Amygdala (tissue), 56 donors: ENCODE measurements around the gene PPRC1.

Source experiments
- DNase-seq, 56 donors: peaks; one replicate each; lab custom pipeline; 2025; lab: John Stamatoyannopoulos, UW

Gene PPRC1

GRCh38 chr10:102118867-102119266 lies 14.0 kb upstream of the PPRC1 start:
- DNase-seq, result peak in 29 of 56 donors; percentile 8 to 51 (median 25)

- DNase-seq, result peak in 39 of 56 donors; percentile 12 to 56 (median 36)
Measured at GRCh38 chr10:102119417-102120141, 13.3 kb upstream of the PPRC1 start.

- DNase-seq, result peak; percentile 39 to 90 (median 78)
Measured at GRCh38 chr10:102120142-102120990, 12.5 kb upstream of the PPRC1 start, which contains the start of gene LDB1. TSS of gene LDB1 (minus strand) at chr10:102120368. CDS start at chr10:102120110, 258 bp downstream.

GRCh38 chr10:102120991-102121738 lies 11.7 kb upstream of the PPRC1 start:
- DNase-seq, result peak in 45 of 56 donors; percentile 17 to 71 (median 45)

GRCh38 chr10:102121739-102122372 lies 11.0 kb upstream of the PPRC1 start:
- DNase-seq, result peak in 3 of 56 donors; percentile 5 to 49 (median 35)

- no peak for DNase-seq
Measured at GRCh38 chr10:102122450-102122849, 10.4 kb upstream of the PPRC1 start.

- no peak for DNase-seq
Measured at GRCh38 chr10:102123223-102123622, 9.6 kb upstream of the PPRC1 start.

GRCh38 chr10:102131286-102132170 lies 1.3 kb upstream of the PPRC1 start:
- DNase-seq, result no peak

GRCh38 chr10:102132193-102132562 lies 662 bp upstream of the PPRC1 start:
- DNase-seq, result no peak

GRCh38 chr10:102133373-102134195 lies 744 bp downstream of the PPRC1 start:
- DNase-seq, result peak in 51 of 56 donors; percentile 20 to 84 (median 67)

GRCh38 chr10:102134416-102134815 lies 1.6 kb downstream of the PPRC1 start:
- DNase-seq, result no peak

GRCh38 chr10:102135956-102136526 lies 3.2 kb downstream of the PPRC1 start:
- no peak for DNase-seq

- DNase-seq, result no peak
Measured at GRCh38 chr10:102139281-102140110, 6.7 kb downstream of the PPRC1 start.

GRCh38 chr10:102140218-102140617 lies 7.4 kb downstream of the PPRC1 start:
- no peak for DNase-seq

GRCh38 chr10:102140913-102141540 lies 8.2 kb downstream of the PPRC1 start:
- DNase-seq, result no peak

- DNase-seq, result no peak
Measured at GRCh38 chr10:102141583-102142107, 8.8 kb downstream of the PPRC1 start.
